ENCODE results near the gene NFAM1. TPM values are rescaled to one million over a fixed set of nuclear protein-coding genes. Genes with fewer than 3 reads are reported as not detected.

Gene NFAM1
- total RNA-seq, 1 experiment from 2014 or later: 3.8 TPM

GRCh38 chr22:42400811-42401534 lies 31.2 kb downstream of the NFAM1 start:
- CTCF ChIA-PET: no interaction called here
- H3K36me3 ChIP-seq (ENCODE audit: insufficient read depth, low read length, poor library complexity, severe bottlenecking): no peaks in the 10 kb centered on the region
- DNase-seq (ENCODE audit: low spot score): no peak

GRCh38 chr22:42399315-42400271 lies 32.6 kb downstream of the NFAM1 start:
- BruUV-seq (replicated peaks): no TSS peak
- intact Hi-C loops (cut with micrococcal nuclease; ENCODE audit: unreplicated experiment): no loop called here
- H3K4me3 ChIP-seq (ENCODE audit: low read depth, low read length, poor library complexity, severe bottlenecking): no peak overlapping the region
- CTCF ChIA-PET: no interaction called here
- H3K27me3 ChIP-seq (replicated peaks; ENCODE audit: insufficient read depth, low read depth, low read length, poor library complexity): no peaks in the 10 kb centered on the region
- DNase-seq (ENCODE audit: low spot score): peak; percentile 91
- TF ChIP-seq EZH2 (IDR thresholded peaks at IDR 0.05; ENCODE audit: borderline replicate concordance, low read depth, low read length, poor library complexity, severe bottlenecking): no peak
- TF ChIP-seq, protein P1, sequence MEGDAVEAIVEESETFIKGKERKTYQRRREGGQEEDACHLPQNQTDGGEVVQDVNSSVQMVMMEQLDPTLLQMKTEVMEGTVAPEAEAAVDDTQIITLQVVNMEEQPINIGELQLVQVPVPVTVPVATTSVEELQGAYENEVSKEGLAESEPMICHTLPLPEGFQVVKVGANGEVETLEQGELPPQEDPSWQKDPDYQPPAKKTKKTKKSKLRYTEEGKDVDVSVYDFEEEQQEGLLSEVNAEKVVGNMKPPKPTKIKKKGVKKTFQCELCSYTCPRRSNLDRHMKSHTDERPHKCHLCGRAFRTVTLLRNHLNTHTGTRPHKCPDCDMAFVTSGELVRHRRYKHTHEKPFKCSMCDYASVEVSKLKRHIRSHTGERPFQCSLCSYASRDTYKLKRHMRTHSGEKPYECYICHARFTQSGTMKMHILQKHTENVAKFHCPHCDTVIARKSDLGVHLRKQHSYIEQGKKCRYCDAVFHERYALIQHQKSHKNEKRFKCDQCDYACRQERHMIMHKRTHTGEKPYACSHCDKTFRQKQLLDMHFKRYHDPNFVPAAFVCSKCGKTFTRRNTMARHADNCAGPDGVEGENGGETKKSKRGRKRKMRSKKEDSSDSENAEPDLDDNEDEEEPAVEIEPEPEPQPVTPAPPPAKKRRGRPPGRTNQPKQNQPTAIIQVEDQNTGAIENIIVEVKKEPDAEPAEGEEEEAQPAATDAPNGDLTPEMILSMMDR (conservative IDR thresholded peaks at IDR 0.05; ENCODE audit: low read depth, low read length): no peak
- H3K36me3 ChIP-seq (ENCODE audit: insufficient read depth, low read length, poor library complexity, severe bottlenecking): no peaks in the 10 kb centered on the region
- H3K4me1 ChIP-seq (ENCODE audit: insufficient read depth, low read length, poor library complexity, severe bottlenecking): peaks cover 12% of the 10 kb centered on the region
- H3K9me3 ChIP-seq (ENCODE audit: low read depth, low read length, poor library complexity, severe bottlenecking): no peaks in the 10 kb centered on the region
- POLR2A ChIA-PET (ENCODE audit: low non-redundant PET): no interaction called here
- H3K27ac ChIP-seq (ENCODE audit: low read depth, low read length, poor library complexity, severe bottlenecking): no peak overlapping the region

More at GRCh38 chr22:42400811-42401534, 31.2 kb downstream of the NFAM1 start:
- TF ChIP-seq EZH2 (IDR thresholded peaks at IDR 0.05; ENCODE audit: borderline replicate concordance, low read depth, low read length, poor library complexity, severe bottlenecking): no peak
- TF ChIP-seq, protein P1 (conservative IDR thresholded peaks at IDR 0.05; ENCODE audit: low read depth, low read length): no peak
- H3K27ac ChIP-seq (ENCODE audit: low read depth, low read length, poor library complexity, severe bottlenecking): no peak overlapping the region
- no peaks in the 10 kb centered on the region for H3K9me3 ChIP-seq (ENCODE audit: low read depth, low read length, poor library complexity, severe bottlenecking)
- H3K4me1 ChIP-seq (ENCODE audit: insufficient read depth, low read length, poor library complexity, severe bottlenecking): peaks cover 12% of the 10 kb centered on the region
- H3K27me3 ChIP-seq (replicated peaks; ENCODE audit: insufficient read depth, low read depth, low read length, poor library complexity): no peaks in the 10 kb centered on the region
- intact Hi-C loops (cut with micrococcal nuclease; ENCODE audit: unreplicated experiment): no loop called here
- no TSS peak for BruUV-seq (replicated peaks)
- H3K4me3 ChIP-seq (ENCODE audit: low read depth, low read length, poor library complexity, severe bottlenecking): no peak overlapping the region
- POLR2A ChIA-PET (ENCODE audit: low non-redundant PET): no interaction called here

GRCh38 chr22:42397332-42398249 lies 34.6 kb downstream of the NFAM1 start:
- ChIA-PET CTCF (no interaction called here), POLR2A (ENCODE audit: low non-redundant PET) (no interaction called here)
- Histone ChIP-seq H3K27me3 (replicated peaks; ENCODE audit: insufficient read depth, low read depth, low read length, poor library complexity) (no peaks in the 10 kb centered on the region), H3K4me1 (ENCODE audit: insufficient read depth, low read length, poor library complexity, severe bottlenecking) (peaks cover 9% of the 10 kb centered on the region), H3K9me3 (ENCODE audit: low read depth, low read length, poor library complexity, severe bottlenecking) (no peaks in the 10 kb centered on the region), H3K4me3 (ENCODE audit: low read depth, low read length, poor library complexity, severe bottlenecking) (no peak overlapping the region), H3K27ac (ENCODE audit: low read depth, low read length, poor library complexity, severe bottlenecking) (no peak overlapping the region), H3K36me3 (ENCODE audit: insufficient read depth, low read length, poor library complexity, severe bottlenecking) (no peaks in the 10 kb centered on the region)
- intact Hi-C loops (cut with micrococcal nuclease; ENCODE audit: unreplicated experiment): no loop called here
- BruUV-seq (replicated peaks): no TSS peak
- TF ChIP-seq, protein P1 (conservative IDR thresholded peaks at IDR 0.05; ENCODE audit: low read depth, low read length): no peak
- no peak for TF ChIP-seq EZH2 (IDR thresholded peaks at IDR 0.05; ENCODE audit: borderline replicate concordance, low read depth, low read length, poor library complexity, severe bottlenecking)
- DNase-seq (ENCODE audit: low spot score): no peak

Data from A673 (cell line).